Heart right ventricle (tissue), 16 donors: ENCODE results near the gene ROR2. TPM values are rescaled to one million over a fixed set of nuclear protein-coding genes. Genes with fewer than 3 reads are reported as not detected.

Source experiments
- ATAC-seq, 8 donors: fragments of 200-7000 bp; cut with Tn5 transposase; one replicate each; pipeline ENCODE4 v1.9.1; 2020; ENCODE audit warnings: mild to moderate bottlenecking in 8 of 8, moderate library complexity in 8 of 8, moderate number of reproducible peaks in 1 of 8
- DNase-seq, 2 donors: peaks; one replicate each; pipeline ENCODE4 v3.0.0-alpha.2; 2020
- H3K27ac ChIP-seq, 10 donors: fragments of 200-600 bp; sonication (generic) in 2 of 10; one replicate each; pipeline versions ENCODE4 v1.5.0 to v1.8.0; 2020 to 2022; ENCODE audit warnings: mild to moderate bottlenecking in 3 of 10
- H3K27me3 ChIP-seq, 7 donors: fragments of 200-600 bp; one replicate each; pipeline ENCODE4 v1.8.0; 2021 to 2022; ENCODE audit warnings: mild to moderate bottlenecking in 2 of 7
- H3K36me3 ChIP-seq, 9 donors: fragments of 200-600 bp; sonication (generic) in 1 of 9; one replicate each; pipeline versions ENCODE4 v1.5.0 to v1.8.0; 2020 to 2022; ENCODE audit warnings: mild to moderate bottlenecking in 2 of 9
- H3K4me1 ChIP-seq, 9 donors: fragments of 200-600 bp; sonication (generic) in 1 of 9; one replicate each; pipeline versions ENCODE4 v1.5.0 to v1.8.0; 2020 to 2022; ENCODE audit warnings: mild to moderate bottlenecking in 4 of 9
- H3K4me3 ChIP-seq, 10 donors: fragments of 200-600 bp; sonication (generic) in 2 of 10; one replicate each; pipeline versions ENCODE4 v1.5.0 to v1.8.0; 2020 to 2022; ENCODE audit warnings: mild to moderate bottlenecking in 7 of 10, moderate library complexity in 2 of 10
- H3K9me3 ChIP-seq, 11 donors: fragments of 200-600 bp in 10 of 11; sonication (generic) in 2 of 11; one replicate each; pipeline versions ENCODE4 v1.5.0 to v1.8.0; 2013 to 2022; ENCODE audit warnings: mild to moderate bottlenecking in 2 of 11, control low read depth in 1 of 11, moderate library complexity in 1 of 11
- CTCF ChIP-seq, 9 donors: fragments of 200-600 bp; sonication (generic) in 2 of 9; IDR thresholded peaks; one replicate each; pipeline versions ENCODE4 v1.5.0 to v1.8.0; 2021 to 2022; ENCODE audit warnings: antibody characterized with exemption in 9 of 9, mild to moderate bottlenecking in 5 of 9, moderate library complexity in 1 of 9
- WGBS, 2 donors: extraction: QIAGEN DNeasy Blood & Tissue Kit; methylation state at CpG; one replicate each; pipeline ENCODE4 v1.1.7; 2013; ENCODE audit warnings: inconsistent platforms in 1 of 2; 5-methylcytosine and 5-hydroxymethylcytosine counted together
- intact Hi-C, 10 donors: fragments of 100-400 bp; cut with DNase I; formaldehyde crosslinking; loops; one replicate each; pipeline versions ENCODE4 v1.11.1 to v1.14.2; 2022
- polyA plus RNA-seq, 2 donors: library from polyadenylated mRNA; stranded (reverse); fragments of 200-250 nt; gene quantifications; one replicate each; pipeline ENCODE4 v1.2.3, GENCODE V29; 2013
- total RNA-seq, 10 donors: library from RNA; stranded (reverse); fragmentation: NEBNext Ultra II Directional in 3 of 10; extraction: Animal tissue kit (Norgen Biotek cat#: 25700) in 3 of 10; gene quantifications; one replicate each; pipeline versions ENCODE4 v1.2.1 to v1.2.4, GENCODE V29; 2021 to 2023
- donor health status: Arrhythmogenic right ventricular cardiomyopathy.
- donor health status: ischemic (EF 13 %, LVEDD 7.1; RV severe dilation, severe dysfunction).
- donor health status: healthy with polysubstance abuse.
- donor health status: DM: no; HTN: yes; CAD: no.
- donor health status: DM: no; HTN: no; CAD: no.
- donor health status: ischemic (EF 25% LVEDD 6.9; RV normal size, moderate dysfunction).
- donor health status: ischemic (EF 25% LVEDD 5.7; RV mildly dilated, moderate dysfunction).
- donor health status: healthy.
- donor health status: DM: yes; HTN: yes; CAD: no.
- donor health status: Ischemic cardiomyopathy.
- donor health status: ischemic (EF 35%, LVEDD 5.7; RV mildly dilated, moderate dysfunction).
- donor health status: nonischemic (EF 11% LVEDD 7.7; RV severe dilation, severe dysfunction).
- donor health status: DM: yes; HTN: yes; CAD: no.
- donor health status: PGD.
- donor health status: ischemic (EF 29% LVEDD 5.4; RV normal size, mild dysfunction).
- donor health status: nonischemic (EF 23%, LVEDD 6.1; RV moderate dilation, normal function).

The ROR2 gene
- total and polyA plus RNA-seq, 12 donors, result 0.11 to 1.4 (median 0.47) TPM

- 80 to 83% methylated on average over 4 of the region's 4 CpGs for WGBS, 2 donors
- no peak for DNase-seq
- ATAC-seq, result no peak
- H3K27ac ChIP-seq, result no peak overlapping the region
- peaks cover 0 to 26% (median 12%) of the 10 kb centered on the region in 9 donors for H3K4me1 ChIP-seq
- H3K9me3 ChIP-seq, result no peaks in the 10 kb centered on the region
- TF ChIP-seq CTCF (IDR thresholded peaks at IDR 0.05), result no peak
- no peaks in the 10 kb centered on the region for H3K36me3 ChIP-seq
- H3K4me3 ChIP-seq, result no peak overlapping the region
- H3K27me3 ChIP-seq, result peaks cover 0 to 24% (median 0%) of the 10 kb centered on the region in 7 donors
- intact Hi-C loops, result no loop called here
Observed at GRCh38 chr9:91894023-91894422, 56.0 kb downstream of the ROR2 start.

- Histone ChIP-seq H3K9me3 (no peaks in the 10 kb centered on the region), H3K4me1 (peaks cover 0 to 14% (median 7%) of the 10 kb centered on the region in 9 donors), H3K27me3 (peaks cover 0 to 24% (median under 1%) of the 10 kb centered on the region in 7 donors), H3K36me3 (no peaks in the 10 kb centered on the region), H3K27ac (no peak overlapping the region), H3K4me3 (no peak overlapping the region)
- no peak for TF ChIP-seq CTCF (IDR thresholded peaks at IDR 0.05)
- DNase-seq (no peak), ATAC-seq (no peak)
- WGBS, 2 donors, result 81 to 85% methylated on average over 6 of the region's 6 CpGs
- intact Hi-C loops, result no loop called here
Observed at GRCh38 chr9:91891915-91892314, 58.1 kb downstream of the ROR2 start.

GRCh38 chr9:91890662-91891061, 59.4 kb downstream of the ROR2 start:
- peaks cover 0 to 9% (median 0%) of the 10 kb centered on the region in 9 donors for H3K4me1 ChIP-seq
- intact Hi-C loops, result no loop called here
- no peak overlapping the region for H3K4me3 ChIP-seq
- ATAC-seq (no peak), DNase-seq (no peak)
- H3K9me3 ChIP-seq, result no peaks in the 10 kb centered on the region
- H3K27ac ChIP-seq, result no peak overlapping the region
- H3K27me3 ChIP-seq, result peaks cover 0 to 29% (median 10%) of the 10 kb centered on the region in 7 donors
- 78 to 80% methylated on average over 3 of the region's 3 CpGs for WGBS, 2 donors
- no peaks in the 10 kb centered on the region for H3K36me3 ChIP-seq
- no peak for TF ChIP-seq CTCF (IDR thresholded peaks at IDR 0.05)

- 85 to 90% methylated on average over 16 of the region's 16 CpGs for WGBS, 2 donors
- Histone ChIP-seq H3K4me1 (peaks cover 0 to 15% (median 0%) of the 10 kb centered on the region in 9 donors), H3K9me3 (no peaks in the 10 kb centered on the region), H3K36me3 (no peaks in the 10 kb centered on the region), H3K27me3 (peaks cover 0 to 22% (median 10%) of the 10 kb centered on the region in 7 donors), H3K4me3 (no peak overlapping the region), H3K27ac (no peak overlapping the region)
- intact Hi-C loops, result no loop called here
- no peak for ATAC-seq
- no peak for DNase-seq
- no peak for TF ChIP-seq CTCF (IDR thresholded peaks at IDR 0.05)
Observed at GRCh38 chr9:91889161-91889911, 60.7 kb downstream of the ROR2 start.
